SKM-1 (cell line): ENCODE data around the gene TIMP2.
"Not testable (repeated sequence)": the region's sequence is repeated elsewhere in the genome, so short reads cannot be mapped to it uniquely, and the experiment has no call there.

Source experiments
- DNase-seq: peaks from one replicate; lab custom pipeline; 2025; ENCODE audit not compliant: unreplicated experiment; lab: John Stamatoyannopoulos, UW

Gene TIMP2

DNA sequence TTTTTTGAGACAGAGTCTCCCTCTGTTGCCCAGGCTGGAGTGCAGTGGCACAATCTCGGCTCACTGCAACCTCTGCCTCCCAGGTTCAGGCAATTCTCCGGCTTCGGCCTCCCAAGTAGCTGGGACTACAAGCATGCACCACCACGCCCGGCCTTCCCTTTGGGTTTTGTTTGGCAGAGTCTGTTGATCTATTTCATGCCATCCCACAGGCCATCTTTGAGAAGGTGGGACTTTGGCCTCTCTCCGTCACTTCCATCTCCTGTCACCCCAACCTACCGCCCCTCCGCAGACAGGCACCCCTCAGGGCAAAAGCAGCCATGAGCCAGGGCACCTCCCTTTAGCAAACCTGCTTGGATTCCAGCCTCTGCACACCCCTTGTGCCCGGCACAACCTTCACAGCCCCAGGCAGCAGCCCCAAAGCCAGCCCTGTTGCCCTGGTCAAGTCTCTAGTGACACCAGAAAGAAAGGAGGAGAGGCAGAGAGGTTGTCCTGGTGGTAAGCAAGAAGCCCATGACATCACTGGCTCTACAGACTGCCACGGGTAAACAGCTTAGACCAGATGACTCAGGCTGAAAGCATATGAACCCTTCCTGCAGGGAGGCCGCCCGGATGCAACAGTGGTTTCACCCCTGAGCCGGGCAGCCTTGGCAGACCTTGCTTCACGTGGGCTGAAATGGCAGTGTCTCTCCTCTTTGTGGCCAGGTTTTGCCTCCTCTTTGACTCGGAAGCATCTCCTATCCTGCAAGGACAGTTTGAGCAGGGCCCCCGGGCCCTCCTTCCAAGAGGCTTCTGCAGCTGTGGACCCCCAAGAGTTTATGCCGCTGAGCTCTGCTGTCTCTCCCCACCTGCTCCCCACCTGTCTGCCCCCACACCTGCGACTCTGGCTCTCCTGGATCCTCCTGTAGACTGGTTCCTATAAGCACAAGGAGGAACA, 8.1 kb upstream of the TIMP2 start:
- DNase-seq = peak; percentile 16

- no peak for DNase-seq
Observed at GRCh38 chr17:78929908-78930775, 5.0 kb upstream of the TIMP2 start.

GRCh38 chr17:78925662-78926555, 722 bp upstream of the TIMP2 start:
- peak; percentile 28 for DNase-seq

DNA sequence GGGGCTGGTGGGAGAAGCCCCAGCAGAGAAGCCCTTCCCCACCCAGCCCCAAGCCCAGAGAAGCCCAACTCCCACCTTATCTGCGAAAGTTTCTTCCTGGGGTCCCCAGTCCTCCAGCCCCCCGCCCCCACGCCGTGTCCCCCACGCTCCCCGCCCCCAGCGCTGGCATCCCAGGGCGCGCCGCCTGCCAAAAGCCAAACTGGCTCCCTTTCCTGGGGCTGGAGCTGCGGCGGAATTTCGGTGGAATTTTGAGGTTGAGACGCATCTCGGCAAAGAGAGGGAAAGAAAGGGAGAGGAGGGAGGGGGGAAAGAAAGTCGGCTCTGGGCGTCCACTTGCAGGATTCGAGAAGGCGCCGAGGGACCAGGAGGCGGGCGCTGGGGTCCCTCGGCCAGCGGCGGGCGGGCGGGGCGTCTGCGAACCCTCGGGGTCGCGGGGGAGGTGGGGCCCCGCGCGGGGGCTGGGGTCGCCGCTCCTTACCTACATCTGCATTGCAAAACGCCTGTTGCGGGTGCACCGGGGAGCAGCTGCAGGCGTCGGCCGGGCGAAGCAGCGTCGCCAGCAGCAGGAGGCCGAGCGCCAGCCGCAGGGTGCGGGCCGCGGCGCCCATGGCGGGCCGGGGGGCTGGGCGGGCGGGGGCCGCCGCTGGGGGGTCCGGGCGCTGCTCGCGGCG, 571 bp downstream of the TIMP2 start:
- no peak for DNase-seq

DNA sequence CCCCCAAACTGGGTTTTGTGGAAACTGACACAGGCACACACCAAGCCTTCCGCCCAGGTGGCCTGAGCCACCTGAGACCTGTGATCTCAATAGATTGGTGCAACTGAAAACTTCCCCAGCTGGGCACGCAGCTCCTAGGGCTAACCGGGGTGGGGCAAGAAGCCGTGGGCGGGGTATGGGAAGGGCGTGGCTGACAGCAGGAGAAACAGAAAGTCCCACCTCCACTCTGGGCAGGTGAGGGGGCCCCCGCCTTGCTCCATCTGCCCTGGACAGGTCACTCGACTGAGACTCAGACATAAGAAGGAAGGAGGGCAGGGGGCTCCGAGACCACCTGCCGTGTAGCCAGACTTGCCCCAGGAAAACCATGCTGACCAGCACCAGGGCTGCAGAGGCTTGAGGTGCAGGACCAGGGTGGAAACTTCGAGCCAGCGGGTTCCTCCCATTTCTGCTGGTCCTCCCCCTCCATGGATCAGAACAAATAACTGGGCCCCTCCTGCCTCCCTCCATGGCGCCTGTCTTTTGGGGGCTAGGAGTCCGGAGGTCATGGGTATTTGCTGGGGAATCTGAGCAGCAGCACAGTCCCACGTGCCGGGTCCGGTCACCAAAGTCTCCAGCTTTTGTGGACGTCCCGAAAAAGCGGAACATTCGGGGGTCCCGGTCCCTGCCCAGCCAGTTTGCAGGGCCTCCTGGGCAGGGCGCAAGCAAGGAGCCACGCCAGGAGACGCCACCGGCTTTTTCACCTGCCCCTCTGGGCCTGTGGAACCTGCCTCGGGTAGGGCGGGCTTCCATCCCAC, 1.3 kb downstream of the TIMP2 start:
- peak; percentile 4 for DNase-seq

- DNase-seq = peak; percentile 2
Observed at GRCh38 chr17:78922816-78923498, 2.2 kb downstream of the TIMP2 start.

GRCh38 chr17:78921437-78921971, 3.7 kb downstream of the TIMP2 start:
- DNase-seq = no peak

DNA sequence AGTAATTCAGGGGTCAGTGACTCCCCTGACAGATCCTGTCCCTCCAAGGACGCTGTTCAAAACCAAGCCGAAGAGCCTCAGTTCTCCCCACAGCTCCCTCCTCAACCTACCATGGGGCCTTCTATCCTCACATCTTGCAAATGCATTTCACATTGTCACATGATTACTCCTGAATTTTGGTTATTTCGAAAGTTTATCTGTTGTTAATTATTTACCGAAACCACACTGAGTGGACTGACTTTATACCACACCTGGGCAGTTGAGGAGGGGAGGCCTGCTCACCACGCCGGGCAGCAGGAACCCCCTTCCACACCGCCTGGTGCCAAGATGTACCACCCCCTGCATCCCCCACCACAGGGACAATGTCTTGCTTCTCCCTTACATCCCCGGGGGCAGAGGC, 4.7 kb downstream of the TIMP2 start:
- DNase-seq = no peak

DNA sequence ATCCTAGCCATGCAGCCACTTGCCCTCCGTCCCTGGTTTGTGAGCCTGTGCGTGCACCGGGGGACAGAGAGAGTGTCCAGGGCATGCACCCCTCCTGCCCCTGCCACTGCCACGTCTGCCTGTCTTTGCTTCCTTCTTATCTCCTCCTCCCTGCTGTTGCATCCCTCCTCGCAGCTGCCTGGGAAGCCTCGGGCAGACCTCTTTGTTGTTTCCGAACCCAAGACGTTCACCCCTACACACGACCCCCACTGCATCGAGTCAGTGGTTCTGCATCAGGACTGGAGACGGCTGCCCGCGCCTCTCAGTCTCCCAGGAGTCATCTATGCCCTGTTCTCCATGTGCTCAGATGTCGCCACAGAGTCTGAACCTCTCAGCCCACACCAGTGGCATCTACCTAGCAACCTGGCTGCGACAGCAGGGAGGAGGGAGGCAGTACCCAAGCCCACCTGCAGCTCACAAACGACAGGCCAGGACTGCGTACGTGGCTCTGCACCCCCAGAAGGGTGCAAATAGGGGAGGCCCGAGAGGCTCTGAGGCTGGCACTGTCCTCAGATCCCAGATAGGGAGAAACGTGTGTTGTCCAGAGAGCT, 5.2 kb downstream of the TIMP2 start:
- no peak for DNase-seq

GRCh38 chr17:78918979-78919378, 6.2 kb downstream of the TIMP2 start:
- no peak for DNase-seq

- DNase-seq = no peak
Observed at GRCh38 chr17:78917451-78918275, 7.5 kb downstream of the TIMP2 start.

GRCh38 chr17:78915872-78916632, 9.1 kb downstream of the TIMP2 start:
- peak; percentile 91 for DNase-seq

GRCh38 chr17:78913115-78913514, 12.1 kb downstream of the TIMP2 start:
- no peak for DNase-seq

DNA sequence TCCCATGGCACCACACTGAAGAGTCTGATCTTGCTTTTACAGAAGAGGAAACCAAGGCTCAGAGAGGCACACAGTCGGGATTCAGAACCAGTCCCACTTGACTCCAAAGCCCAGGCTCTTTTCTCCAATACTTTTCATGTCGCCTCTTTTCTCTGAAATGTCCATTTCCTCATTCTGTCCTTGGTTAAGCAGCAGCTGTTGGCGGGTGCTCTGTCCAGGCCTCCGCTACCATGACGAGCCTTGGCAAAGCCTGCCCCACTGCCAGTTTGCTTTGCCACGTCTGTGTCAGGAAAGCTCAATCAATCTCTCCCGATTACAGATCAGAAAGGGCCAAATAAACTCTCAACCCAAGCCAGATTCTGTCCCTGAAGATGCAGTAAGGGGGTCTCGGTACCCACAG, 13.1 kb downstream of the TIMP2 start:
- DNase-seq = no peak

DNA sequence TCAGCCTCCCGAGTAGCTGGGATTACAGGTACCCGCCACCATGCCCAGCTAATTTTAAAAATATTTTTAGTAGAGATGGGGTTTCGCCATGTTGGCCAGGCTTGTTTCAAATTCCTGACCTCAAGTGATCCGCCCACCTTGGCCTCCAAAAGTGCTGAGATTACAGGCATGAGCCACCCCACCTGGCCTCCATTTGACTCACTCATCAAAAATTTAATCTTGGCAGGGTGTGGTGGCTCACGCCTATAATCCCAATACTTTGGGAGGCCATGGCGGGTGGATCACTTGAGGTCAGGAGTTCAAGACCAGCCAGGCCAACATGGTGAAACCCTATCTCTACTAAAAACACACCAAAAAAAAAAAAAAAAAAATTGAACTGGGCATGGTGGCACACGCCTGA, 13.6 kb downstream of the TIMP2 start:
- not testable (repeated sequence) for DNase-seq

DNA sequence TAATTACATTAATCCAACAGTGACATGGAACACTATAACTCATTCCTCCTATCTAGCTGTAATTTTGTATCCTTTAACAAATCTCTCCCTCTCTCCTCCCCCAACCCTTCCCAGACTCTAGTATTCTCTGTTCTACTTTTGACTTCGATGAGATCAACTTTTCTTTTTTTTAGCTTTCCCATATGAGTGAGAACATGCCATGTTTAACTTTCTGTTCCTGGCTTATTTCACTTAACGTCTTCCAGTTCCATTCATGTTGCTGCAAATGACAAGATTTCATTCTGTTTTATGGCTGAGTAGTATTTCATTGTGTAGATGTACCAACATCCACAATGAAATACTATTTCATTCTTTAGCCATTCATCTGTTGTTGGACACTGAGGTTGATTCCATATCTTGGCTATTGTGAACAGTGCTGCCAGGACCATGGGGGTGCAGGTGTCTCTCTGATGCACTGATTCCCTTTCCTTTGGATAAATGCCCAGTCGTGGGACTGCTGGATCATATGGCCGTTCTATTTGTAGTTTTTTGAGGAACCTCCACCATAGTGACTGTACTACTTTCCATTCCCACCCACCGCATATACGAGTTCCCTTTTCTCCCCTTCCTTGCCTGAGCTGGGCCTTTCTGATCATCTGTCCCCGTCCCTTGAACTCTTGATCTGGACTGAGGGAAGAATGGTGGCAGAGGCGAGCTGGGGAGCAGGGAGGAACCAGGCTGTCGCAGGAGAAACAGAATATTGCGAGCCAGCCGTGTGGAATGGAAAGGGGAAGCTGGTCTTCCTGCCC, 14.5 kb downstream of the TIMP2 start:
- peak; percentile 87 for DNase-seq
